Right lung (tissue), 5 donors: ENCODE data around the gene STUB1. TPM values are rescaled to one million over a fixed set of nuclear protein-coding genes. Genes with fewer than 3 reads are reported as not detected.
A peak's percentile ranks its signal among the peaks of the same experiment; 100 is the strongest.

Source experiments
- DNase-seq, 2 donors: peaks; one replicate each; pipeline ENCODE4 v3.0.0-alpha.2; 2013
- polyA plus RNA-seq, 5 donors: library from polyadenylated mRNA; unstranded; fragments of 120-200 nt; gene quantifications; one replicate each; pipeline versions ENCODE4 v1.2.1 to v1.2.3, GENCODE V29; 2013; ENCODE audit warnings: inconsistent platforms in 1 of 5, low replicate concordance in 1 of 5; ENCODE audit not compliant: insufficient read length in 5 of 5, insufficient read depth in 1 of 5

STUB1 gene
- polyA plus RNA-seq, 5 donors: 83.8 to 142 (median 96.2) TPM

DNA sequence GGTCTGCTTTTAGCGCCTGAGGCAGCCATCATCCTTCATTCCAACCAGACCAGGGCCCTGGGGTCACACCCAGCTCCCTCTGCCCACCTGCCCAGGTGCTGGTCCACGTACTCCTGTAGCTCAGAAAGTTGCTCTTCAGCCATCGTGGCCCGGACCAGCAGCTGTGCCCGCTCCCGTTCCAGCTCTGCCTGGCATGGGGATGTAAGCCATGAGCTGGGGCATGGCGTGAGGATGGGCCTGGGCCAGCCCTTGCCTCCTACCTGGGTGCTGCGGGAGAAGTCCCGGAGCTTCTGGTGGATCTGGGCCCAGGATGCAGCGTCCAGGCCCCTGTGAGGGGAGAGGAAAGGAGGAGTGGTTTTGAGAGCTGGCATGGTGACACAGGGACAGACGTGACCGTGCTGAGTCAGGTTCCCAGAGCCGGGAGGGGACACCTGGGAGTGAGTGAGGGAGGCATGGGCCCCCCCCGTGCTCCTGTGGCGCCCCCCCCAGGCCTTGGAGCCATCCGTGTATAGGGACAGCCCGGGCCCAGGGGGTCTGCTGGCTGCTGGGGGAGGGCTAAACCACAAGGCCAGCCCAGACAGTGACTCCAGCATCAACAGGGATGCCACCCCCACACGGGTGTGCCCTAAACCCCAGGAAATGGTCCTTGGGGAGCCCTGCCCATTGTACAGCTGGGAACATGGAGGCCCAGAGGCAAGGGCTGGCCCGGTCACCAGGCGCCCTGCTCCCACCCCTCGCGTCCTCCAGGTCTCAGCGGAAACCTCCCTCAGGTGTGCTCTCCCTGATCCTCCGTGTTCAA lies 42.8 kb downstream of the STUB1 start:
- no peak for DNase-seq

DNA sequence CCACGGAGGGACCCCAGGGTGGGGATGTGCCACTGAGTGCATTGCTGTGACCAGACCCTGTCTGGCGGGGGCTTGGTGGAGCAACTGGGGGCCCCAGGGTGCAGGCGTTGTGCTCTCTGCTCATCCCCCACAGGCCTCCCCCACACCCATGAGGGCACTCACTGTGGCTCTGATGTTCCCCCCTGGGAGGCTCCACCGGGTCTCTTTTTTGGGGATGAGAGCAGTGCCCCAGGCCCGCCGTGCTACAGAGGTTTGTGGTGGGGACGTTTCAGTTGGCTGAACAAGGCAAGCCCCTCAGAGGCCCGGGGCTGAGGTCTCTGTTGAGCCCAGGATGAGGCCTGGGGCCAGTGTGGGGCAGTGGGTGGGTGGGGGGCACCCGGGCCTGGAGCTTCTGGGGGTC lies 43.5 kb downstream of the STUB1 start:
- DNase-seq: no peak

DNA sequence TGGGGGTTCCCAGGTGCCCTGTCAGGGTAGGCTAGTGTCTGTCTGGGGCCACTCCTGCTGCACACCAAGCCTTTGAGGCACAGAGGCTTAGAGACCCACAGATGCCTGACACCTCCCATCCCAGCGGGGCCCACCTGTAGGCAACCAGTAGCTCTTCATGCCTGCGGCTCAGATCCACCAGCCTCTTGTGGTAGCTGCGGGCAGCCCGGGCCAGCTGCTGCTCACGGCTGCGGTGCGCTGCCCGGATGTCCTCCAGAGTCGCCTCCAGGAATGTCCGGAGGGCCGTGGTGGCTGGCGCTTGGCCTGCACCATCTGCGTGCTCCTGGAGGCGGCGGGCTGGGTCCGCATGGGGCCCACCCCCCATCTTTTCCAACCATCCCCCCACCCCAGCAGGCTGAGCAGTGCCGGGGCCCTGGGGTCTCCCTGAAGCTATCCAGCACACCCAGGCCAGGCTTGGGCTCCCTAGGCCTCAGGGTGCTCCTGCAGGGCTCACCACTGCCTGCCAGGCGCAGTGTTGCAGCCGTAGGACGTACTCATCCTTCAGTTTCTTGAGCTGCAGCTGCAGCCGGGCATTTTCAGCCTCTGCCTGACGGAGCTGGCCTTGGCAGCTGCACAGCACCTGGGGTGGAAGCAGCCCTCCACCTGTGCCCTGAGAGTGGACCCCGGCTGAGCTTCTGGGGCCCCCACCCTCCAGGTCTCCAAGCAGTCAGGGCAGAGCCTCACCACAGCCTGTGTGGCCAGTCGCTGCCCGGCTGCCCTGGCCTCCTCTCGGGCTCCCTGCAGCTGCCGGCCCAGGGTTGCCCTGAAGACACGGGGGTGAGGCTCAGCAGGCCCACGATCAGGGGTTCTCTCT lies 44.2 kb downstream of the STUB1 start:
- no peak for DNase-seq

DNA sequence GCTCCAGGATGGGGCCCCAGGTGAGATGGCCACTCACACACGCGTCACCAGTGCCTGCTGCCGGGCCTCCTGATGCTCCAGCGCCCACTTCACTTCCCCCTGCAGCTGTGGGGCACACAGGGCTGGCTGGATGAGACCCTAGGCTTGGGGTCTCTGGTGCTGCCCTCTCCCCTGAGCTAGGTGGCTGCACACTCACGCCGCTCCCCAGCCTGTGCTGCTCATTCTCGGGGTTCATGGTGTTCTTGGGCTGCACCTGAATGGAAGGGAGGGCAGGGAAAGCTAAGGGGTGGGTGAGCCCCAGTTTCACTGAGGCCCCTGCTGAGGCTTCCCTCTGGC lies 44.8 kb downstream of the STUB1 start:
- no peak for DNase-seq

DNA sequence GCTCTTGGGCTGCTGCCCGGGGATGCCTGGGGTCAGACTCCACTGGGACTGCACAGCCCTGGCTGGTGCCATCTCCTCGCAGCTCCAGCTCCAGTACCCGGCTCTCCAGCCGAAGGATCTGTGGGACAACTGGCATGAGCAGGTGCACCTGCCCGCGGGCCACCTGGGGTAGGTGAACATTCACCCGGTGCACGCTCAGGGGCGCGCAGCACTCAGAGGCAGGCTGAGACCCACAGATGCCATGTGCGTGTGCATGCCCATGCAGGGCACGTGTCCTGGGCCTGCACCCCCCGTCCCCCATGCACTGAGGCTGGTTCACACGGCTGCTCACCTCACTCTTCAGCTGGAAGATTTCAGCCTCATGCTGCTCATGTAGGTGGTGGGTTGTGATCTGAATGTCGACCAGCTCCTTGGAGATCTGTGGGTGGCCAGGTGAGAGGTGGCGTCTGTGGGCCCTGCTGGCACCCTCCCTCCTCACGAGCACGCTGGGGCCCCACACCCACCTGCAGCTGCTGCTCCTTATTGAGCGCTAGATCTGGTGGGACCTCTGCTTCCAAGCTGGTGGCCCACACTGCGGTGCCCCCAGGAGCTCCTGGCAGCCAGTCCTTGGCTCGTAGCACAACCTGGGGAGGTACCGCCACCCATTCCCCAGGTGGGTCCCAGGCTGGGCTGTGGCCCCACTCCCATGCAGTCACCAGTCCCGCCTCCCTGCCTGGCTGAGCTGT lies 45.4 kb downstream of the STUB1 start:
- no peak for DNase-seq

DNA sequence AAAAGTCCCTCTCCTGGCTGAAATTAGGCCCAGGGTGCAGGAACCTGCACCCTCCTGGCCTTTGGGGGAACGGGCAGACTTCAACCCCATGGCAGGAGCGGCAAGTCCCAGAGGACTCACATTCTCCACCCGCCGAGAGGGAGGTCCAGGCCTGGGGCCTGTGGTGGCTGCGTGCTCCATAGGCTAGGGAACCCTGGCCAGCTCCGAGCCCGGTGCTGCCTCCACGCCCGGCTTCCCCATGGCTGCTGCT lies 45.9 kb downstream of the STUB1 start:
- DNase-seq: no peak

DNA sequence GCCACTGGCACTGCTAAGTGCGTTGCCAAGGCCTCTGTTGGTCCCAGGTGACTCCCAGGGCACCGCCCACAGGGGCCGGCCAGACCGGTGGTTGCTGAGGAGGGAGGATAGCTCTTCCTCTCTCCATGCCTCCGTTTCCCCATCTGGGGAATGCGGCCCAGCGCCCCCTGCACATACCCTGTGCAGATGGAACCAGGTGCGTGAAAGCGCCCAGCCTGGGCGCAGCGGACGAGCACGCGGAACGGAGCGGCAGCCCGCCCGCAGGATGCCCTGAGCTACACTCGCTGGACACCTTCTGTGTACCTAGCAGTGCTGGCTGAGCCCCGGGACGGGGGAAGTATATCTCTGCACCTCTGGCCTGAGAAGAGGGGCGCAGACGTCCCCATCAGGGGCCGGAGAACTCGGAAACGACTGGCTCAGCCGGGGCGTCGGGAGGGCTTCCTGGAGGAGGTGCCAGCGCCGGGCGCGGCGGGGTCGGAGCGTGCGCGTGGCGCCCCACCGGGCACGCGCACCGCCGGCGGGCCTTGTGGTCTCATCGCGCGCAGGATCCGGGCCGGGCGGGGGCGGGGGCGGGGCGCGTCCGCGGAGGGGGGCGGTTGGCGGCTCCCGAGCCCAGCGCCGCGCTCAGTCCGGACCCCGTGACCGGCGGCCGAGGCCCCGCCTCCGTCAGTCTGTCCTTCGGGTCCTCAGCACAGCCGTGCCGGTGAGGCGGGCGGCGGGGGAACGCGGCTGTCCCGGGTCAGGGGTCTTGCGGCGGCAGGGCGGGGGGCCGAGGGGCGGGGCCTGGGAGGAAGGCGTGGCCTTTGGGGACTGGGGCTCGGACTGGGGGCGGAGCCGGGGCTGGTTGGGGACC lies 46.5 kb downstream of the STUB1 start, which contains the start of the genes CCDC78 and HAGHL:
Gene CCDC78 (minus strand): TSS at position 6 of the 853 bp plus-strand sequence. CDS start 76 bp downstream, outside the sequence.
Gene HAGHL (plus strand): TSS at position 669 of the 853 bp plus-strand sequence. CDS start 404 bp downstream, outside the sequence.
- no peak for DNase-seq

DNA sequence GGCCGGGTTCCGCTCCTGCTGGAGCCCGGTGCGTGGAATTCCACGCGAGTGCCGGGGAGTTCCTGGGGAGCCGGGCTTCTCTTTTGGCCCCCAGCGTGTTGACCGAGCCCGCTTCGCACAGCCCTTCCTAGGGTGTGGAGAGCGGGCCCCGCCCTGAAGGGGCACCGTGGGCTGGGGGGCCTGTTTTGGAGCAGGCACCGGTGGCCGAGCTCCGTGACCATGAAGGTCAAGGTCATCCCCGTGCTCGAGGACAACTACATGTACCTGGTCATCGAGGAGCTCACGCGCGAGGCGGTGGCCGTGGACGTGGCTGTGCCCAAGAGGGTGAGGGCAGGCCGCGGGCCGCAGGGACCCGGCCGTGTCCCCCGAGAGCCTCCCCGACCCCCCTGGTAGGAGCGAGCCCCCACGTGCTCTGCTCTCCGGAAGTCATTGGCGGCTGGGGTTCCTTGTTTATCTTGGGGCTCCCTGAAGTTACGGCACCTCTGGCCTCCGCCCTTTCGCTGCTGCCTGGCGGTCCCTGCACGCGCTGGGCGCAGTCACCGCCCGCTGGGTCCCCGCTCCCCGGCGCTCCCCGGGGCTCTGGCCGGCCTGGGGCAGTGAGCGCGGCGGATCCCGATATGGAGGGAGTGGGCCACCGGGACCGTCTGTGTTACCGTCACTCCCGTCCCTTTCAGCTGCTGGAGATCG lies 47.2 kb downstream of the STUB1 start:
- DNase-seq: no peak

DNA sequence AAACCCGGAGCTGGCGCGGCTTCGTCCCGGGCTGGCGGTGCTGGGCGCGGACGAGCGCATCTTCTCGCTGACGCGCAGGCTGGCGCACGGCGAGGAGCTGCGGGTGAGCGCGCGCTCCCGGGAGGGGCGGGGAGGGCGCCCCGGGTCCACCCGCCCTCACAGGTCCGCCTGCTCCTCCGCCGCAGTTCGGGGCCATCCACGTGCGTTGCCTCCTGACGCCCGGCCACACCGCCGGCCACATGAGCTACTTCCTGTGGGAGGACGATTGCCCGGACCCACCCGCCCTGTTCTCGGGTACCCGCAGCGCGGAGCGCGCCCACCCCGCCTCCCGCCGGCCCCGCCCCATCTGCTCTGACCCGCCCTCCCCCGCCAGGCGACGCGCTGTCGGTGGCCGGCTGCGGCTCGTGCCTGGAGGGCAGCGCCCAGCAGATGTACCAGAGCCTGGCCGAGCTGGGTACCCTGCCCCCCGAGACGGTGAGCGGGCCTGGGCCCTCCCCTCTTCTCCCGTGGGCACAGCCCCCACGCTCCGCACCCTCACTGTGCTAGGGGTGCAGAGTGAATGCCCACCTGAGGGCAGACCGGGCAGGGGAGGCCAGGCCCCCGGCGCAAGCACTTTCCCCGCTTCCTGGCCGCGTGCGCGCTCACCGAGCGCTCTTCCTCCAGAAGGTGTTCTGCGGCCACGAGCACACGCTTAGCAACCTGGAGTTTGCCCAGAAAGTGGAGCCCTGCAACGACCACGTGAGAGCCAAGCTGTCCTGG lies 48.1 kb downstream of the STUB1 start:
- peak in 1 of 2 donors; percentile 30 for DNase-seq

DNA sequence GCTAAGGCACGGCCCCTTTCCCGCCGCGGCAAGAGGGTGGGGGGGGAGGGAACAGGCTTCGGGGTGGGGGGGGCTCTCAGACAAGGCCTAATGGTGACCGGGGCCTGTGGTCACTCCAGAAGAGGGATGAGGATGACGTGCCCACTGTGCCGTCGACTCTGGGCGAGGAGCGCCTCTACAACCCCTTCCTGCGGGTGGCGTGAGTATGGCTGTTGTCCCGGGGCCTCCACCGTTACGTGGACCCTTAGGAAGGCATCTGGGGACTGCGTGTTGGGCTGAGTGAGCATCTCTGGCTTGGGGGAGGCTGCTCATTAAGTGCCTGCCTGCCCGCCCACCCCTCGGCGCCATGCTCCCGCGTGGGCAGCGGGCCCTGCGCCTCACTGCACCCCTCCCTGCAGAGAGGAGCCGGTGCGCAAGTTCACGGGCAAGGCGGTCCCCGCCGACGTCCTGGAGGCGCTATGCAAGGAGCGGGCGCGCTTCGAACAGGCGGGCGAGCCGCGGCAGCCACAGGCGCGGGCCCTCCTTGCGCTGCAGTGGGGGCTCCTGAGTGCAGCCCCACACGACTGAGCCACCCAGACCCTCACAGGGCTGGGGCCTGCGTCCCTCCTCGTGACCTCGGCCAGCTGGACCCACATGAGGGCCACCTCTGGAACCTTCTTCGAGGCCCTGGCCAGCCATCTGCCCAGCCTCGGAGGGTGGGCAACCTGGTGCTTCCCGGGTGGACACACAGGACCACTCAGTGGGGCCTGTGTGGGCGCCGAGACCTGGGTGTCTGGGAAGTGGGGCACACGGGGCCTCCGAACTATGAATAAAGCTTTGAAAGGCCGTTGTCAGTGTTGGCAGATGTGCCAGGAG lies 48.9 kb downstream of the STUB1 start:
- no peak for DNase-seq

DNA sequence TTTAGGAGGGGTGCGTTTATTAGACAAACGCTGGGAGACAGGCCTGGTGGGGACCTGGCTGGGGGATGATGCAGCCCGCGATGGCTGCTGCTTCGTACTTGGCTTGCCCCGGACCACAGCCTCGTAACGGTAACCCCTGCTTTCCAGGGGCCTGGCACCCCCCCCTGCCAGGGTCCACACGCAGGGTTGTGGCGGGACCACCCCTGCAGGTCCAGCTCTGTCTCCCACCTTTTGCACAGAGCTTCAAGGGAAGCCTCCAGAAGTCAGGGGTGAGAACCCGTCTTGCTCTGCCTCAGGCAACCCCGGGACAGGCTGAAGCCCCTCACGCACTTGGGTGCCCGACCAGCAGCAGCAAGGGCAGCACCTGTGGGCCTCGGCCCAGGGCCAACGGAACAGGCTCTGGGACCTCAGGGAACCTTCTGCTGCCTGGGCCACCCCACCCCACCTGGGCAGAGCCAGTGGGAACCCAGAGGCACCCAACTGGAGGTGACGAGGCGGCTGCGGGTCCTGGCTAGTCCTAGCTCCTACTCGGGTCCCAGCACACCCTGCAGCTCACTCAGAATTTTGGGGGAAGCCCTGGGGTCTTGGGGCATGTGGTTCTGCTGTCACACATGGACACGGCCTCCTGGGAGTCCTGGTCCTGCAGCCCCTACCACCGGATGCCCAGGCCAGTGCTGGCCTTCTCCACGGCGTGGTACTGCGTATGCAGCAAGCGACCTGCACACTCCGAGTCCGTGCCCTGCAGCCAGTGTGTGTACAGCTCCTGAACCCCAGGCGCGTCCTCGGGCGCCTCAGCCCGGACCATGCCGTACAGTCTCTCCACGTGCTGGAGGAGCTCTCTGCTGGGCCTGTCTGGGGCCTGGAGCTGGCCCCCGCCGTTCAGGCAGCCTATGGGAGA lies 49.8 kb downstream of the STUB1 start:
- DNase-seq: no peak

DNA sequence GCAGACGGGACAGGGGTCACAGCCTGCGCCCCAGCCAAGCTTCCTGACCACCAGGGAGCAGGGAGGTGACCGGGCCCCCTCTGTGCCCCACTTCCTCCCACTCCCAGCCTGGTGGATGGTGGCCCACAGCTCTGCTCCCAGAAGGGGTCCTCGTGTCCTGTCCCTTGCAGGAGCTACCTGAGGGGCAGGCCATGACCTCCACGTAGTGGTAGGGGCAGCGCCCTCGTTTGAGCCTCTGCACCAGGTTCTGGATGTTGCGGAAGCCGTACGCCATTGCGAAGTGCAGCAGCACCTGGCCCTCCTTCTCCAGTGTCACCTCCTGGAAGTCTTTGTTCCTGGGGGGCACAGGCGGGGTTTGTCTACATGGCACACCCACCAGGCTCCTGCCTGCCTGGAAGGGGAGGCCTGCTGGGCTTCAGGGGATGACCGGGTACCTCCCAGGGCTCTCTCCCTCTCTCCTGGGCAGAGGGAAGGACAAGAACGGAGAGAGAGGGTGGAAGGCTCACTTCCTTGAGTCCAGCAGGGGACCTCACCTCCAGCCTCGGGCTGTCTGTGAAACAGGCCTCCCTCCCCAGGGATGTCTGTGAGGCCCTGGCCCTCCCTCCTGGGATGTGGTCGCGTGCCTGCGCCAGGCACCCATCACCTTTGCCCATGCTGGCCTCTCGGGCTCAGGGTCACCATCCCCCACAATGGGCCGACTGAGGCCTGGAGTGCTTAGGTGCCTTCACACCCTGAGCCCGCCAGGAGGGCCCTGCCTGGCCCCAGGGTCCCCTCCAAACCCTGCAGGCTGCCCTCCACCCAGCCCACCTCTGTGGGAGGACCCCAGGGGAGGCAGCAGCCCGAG lies 50.7 kb downstream of the STUB1 start:
- DNase-seq: no peak

DNA sequence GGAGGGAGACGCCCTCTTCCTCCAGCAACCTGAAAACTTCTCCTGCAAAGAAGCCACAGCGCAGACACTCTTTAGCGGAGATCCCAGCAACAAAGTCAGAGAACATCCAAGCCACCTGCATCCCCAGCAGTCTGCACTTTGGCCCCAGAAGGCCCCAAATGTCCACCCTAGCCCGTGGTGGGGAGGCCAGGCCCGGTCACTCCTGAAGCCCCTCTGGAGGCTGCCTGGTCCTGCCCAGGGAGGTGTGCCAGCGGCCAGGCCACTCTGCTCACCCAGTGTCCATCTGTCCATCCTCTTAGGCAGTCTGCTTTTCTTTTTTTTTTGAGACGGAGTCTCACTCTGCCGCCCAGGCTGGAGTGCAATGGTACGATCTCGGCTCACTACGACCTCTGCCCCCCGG lies 52.1 kb downstream of the STUB1 start:
- DNase-seq: no peak
